Panc1 (cell line): ENCODE data around the gene POLN. TPM values are rescaled to one million over a fixed set of nuclear protein-coding genes. Genes with fewer than 3 reads are reported as not detected.

Experiments used
- ATAC-seq: fragments of 200-7000 bp; cut with Tn5 transposase; 2 replicates; pipeline ENCODE4 v1.9.1; 2020; ENCODE audit warnings: mild to moderate bottlenecking, moderate library complexity
- BruUV-seq: library from RNA; stranded (reverse); fragments of 400-500 nt; replicated peaks from 2 replicates; lab custom pipeline; 2021; lab: Mats Ljungman, UMichigan
- CTCF ChIA-PET: fragments of 300-600 bp; sonication (Branson Sonifier 250); formaldehyde crosslinking; loops from one replicate; lab custom pipeline; 2022; ENCODE audit warnings: antibody characterized with exemption; lab: Charles Lee
- POLR2A ChIA-PET: fragments of 300-600 bp; sonication (Branson Sonifier 250); formaldehyde crosslinking; loops from one replicate; lab custom pipeline; 2022; ENCODE audit warnings: antibody characterized with exemption; lab: Charles Lee
- DNase-seq: peaks from one replicate; pipeline ENCODE4 v3.0.0-alpha.2; 2010; ENCODE audit warnings: low read depth, low spot score
- H3K27ac ChIP-seq: 2 replicates; pipeline ENCODE4 v1.5.1; 2011; ENCODE audit warnings: mild to moderate bottlenecking, low read length, inconsistent platforms
- H3K27me3 ChIP-seq: fragments of 200-500 bp; sonication (Bioruptor generic); 2 replicates; pipeline ENCODE4 v1.6.0; 2014; ENCODE audit warnings: low read length, inconsistent platforms; ENCODE audit not compliant: control insufficient read depth, insufficient read depth
- H3K36me3 ChIP-seq: fragments of 200-500 bp; sonication (Bioruptor generic); 2 replicates; pipeline ENCODE4 v1.5.1; 2014; ENCODE audit warnings: inconsistent platforms, mild to moderate bottlenecking, low read length, moderate library complexity; ENCODE audit not compliant: control insufficient read depth, insufficient read depth
- H3K4me1 ChIP-seq: 2 replicates; pipeline ENCODE4 v1.5.1; 2011; ENCODE audit warnings: inconsistent platforms, mild to moderate bottlenecking, low read length, moderate library complexity; ENCODE audit not compliant: control insufficient read depth, insufficient read depth
- H3K4me3 ChIP-seq, 2 experiments: 2 replicates each; pipeline ENCODE4 v1.5.1; 2011 to 2012; ENCODE audit warnings: low read depth in 2 of 2, low read length in 2 of 2, mild to moderate bottlenecking in 2 of 2, inconsistent platforms in 1 of 2, moderate library complexity in 1 of 2
- H3K9me3 ChIP-seq: fragments of 200-500 bp; sonication (Bioruptor generic); 2 replicates; pipeline ENCODE4 v1.5.1; 2014; ENCODE audit warnings: low read depth, mild to moderate bottlenecking, inconsistent platforms, low read length, moderate library complexity; ENCODE audit not compliant: control insufficient read depth, insufficient read depth
- POLR2AphosphoS5 ChIP-seq: IDR thresholded peaks from 2 replicates; pipeline ENCODE4 v1.6.1; 2012; ENCODE audit warnings: mild to moderate bottlenecking, low read depth, low read length, moderate library complexity
- SIN3A ChIP-seq: IDR thresholded peaks from 2 replicates; pipeline ENCODE4 v1.6.1; 2012; ENCODE audit warnings: low read depth, mild to moderate bottlenecking, low read length, moderate library complexity, borderline replicate concordance; ENCODE audit not compliant: insufficient read depth
- TCF7L2 ChIP-seq: IDR thresholded peaks from 2 replicates; pipeline ENCODE4 v1.6.1; 2011; ENCODE audit warnings: mild to moderate bottlenecking, low read depth, low read length, inconsistent platforms
- in situ Hi-C: cut with HindIII; loops from 2 replicates; pipeline ENCODE4 v1.10.0; 2016; ENCODE audit warnings: low sequenced_read_pairs, low pct_unique_long_range_greater_than_20kb
- intact Hi-C: fragments of 100-400 bp; cut with micrococcal nuclease; formaldehyde crosslinking; loops from one replicate; pipeline ENCODE4 v1.10.0; 2022; ENCODE audit not compliant: unreplicated experiment
- total RNA-seq: library from RNA; stranded (reverse); gene quantifications from one replicate; pipeline ENCODE4 v1.2.1, GENCODE V29; 2021; ENCODE audit not compliant: unreplicated experiment
- TF ChIP-seq, protein P1 (sequence below): fragments of 450-650 bp; IDR thresholded peaks from 2 replicates; pipeline ENCODE4 v1.5.1; 2017; ENCODE audit warnings: mild to moderate bottlenecking
- TF ChIP-seq, protein P2 (sequence below), 2 experiments: IDR thresholded peaks; 2 replicates each; pipeline ENCODE4 v1.6.1; 2011 to 2012; ENCODE audit warnings: low read depth in 2 of 2, control low read depth in 1 of 2, low read length in 1 of 2, mild to moderate bottlenecking in 1 of 2, moderate library complexity in 1 of 2; ENCODE audit not compliant: insufficient read depth in 1 of 2

Gene POLN
- total RNA-seq, 1 experiment from 2014 or later, result 4.3 TPM

DNA sequence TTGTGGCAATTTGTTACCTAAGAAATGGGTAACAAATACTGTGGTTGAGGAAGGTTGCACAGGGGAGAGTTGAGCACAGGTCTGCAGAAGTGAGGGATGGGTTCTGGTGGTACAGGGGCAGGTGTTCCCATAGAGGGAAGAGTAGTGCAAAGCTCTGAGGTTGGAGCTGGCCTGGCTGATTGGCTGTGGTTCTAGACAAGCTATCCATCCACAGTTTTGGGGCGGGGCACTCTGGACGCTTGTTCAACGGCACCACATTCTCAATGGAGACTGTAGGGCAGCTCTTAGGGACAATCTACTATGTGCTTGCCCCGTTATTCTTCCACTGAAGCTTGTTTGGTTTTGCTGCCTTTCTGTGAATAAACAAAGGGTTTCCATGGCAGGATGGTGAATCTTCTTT, 147.4 kb downstream of the POLN start:
- no TSS peak for BruUV-seq
- Histone ChIP-seq H3K36me3 (no peaks in the 10 kb centered on the region), H3K9me3 (no peaks in the 10 kb centered on the region), H3K4me3 (no peak overlapping the region), H3K27ac (no peak overlapping the region), H3K27me3 (no peaks in the 10 kb centered on the region), H3K4me1 (no peaks in the 10 kb centered on the region)
- CTCF ChIA-PET, result no interaction called here
- POLR2A ChIA-PET, result no interaction called here
- intact Hi-C loops, result no loop called here
- ATAC-seq (no peak), DNase-seq (no peak)
- TF ChIP-seq, protein P1, sequence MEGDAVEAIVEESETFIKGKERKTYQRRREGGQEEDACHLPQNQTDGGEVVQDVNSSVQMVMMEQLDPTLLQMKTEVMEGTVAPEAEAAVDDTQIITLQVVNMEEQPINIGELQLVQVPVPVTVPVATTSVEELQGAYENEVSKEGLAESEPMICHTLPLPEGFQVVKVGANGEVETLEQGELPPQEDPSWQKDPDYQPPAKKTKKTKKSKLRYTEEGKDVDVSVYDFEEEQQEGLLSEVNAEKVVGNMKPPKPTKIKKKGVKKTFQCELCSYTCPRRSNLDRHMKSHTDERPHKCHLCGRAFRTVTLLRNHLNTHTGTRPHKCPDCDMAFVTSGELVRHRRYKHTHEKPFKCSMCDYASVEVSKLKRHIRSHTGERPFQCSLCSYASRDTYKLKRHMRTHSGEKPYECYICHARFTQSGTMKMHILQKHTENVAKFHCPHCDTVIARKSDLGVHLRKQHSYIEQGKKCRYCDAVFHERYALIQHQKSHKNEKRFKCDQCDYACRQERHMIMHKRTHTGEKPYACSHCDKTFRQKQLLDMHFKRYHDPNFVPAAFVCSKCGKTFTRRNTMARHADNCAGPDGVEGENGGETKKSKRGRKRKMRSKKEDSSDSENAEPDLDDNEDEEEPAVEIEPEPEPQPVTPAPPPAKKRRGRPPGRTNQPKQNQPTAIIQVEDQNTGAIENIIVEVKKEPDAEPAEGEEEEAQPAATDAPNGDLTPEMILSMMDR, result no peak
- TF ChIP-seq POLR2AphosphoS5 (no peak), SIN3A (no peak), TCF7L2 (no peak)
- TF ChIP-seq, protein P2, sequence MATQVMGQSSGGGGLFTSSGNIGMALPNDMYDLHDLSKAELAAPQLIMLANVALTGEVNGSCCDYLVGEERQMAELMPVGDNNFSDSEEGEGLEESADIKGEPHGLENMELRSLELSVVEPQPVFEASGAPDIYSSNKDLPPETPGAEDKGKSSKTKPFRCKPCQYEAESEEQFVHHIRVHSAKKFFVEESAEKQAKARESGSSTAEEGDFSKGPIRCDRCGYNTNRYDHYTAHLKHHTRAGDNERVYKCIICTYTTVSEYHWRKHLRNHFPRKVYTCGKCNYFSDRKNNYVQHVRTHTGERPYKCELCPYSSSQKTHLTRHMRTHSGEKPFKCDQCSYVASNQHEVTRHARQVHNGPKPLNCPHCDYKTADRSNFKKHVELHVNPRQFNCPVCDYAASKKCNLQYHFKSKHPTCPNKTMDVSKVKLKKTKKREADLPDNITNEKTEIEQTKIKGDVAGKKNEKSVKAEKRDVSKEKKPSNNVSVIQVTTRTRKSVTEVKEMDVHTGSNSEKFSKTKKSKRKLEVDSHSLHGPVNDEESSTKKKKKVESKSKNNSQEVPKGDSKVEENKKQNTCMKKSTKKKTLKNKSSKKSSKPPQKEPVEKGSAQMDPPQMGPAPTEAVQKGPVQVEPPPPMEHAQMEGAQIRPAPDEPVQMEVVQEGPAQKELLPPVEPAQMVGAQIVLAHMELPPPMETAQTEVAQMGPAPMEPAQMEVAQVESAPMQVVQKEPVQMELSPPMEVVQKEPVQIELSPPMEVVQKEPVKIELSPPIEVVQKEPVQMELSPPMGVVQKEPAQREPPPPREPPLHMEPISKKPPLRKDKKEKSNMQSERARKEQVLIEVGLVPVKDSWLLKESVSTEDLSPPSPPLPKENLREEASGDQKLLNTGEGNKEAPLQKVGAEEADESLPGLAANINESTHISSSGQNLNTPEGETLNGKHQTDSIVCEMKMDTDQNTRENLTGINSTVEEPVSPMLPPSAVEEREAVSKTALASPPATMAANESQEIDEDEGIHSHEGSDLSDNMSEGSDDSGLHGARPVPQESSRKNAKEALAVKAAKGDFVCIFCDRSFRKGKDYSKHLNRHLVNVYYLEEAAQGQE (IDR thresholded peaks at IDR 0.05; ENCODE audit: insufficient read depth in 1 of 2, low read depth in 2 of 2, low read length in 1 of 2), result no peak
- in situ Hi-C loops, result no loop called here

DNA sequence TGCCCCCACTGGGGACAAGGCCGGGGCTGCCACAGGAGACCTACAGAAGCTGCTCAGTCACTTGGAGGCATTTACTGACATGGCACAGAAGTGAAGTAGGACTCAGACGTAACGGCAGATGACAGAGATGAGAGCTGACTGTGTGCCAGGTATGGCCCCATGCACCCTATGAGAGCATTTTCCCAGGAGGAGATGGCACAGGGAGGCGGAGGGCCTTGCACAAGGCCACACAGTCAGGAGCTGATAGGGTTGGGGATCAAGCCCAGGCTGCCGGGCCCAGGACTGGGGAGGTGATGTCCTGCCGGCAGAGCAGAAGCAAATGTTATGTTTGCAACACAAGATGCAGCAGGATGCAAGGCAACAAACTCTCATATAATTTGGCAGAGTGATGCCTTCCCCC, 148.7 kb downstream of the POLN start:
- TF ChIP-seq, protein P2 (IDR thresholded peaks at IDR 0.05; ENCODE audit: insufficient read depth in 1 of 2, low read depth in 2 of 2, low read length in 1 of 2), result no peak
- no peak for TF ChIP-seq SIN3A
- TF ChIP-seq, protein P1, result no peak
- TF ChIP-seq POLR2AphosphoS5, result no peak
- no peak for TF ChIP-seq TCF7L2
- Histone ChIP-seq H3K36me3 (no peaks in the 10 kb centered on the region), H3K9me3 (no peaks in the 10 kb centered on the region), H3K27me3 (no peaks in the 10 kb centered on the region), H3K27ac (no peak overlapping the region), H3K4me3 (no peak overlapping the region), H3K4me1 (no peaks in the 10 kb centered on the region)
- in situ Hi-C loops, result no loop called here
- POLR2A ChIA-PET, result no interaction called here
- no TSS peak for BruUV-seq
- no peak for ATAC-seq
- no peak for DNase-seq
- CTCF ChIA-PET, result interaction anchor here (0.6 kb wide), 1 partner anchor 334 kb away, joined by 3 read pairs; no protein-coding TSS in a partner anchor
- intact Hi-C loops, result no loop called here
